HepG2 (cell line): Measurements from ENCODE around the gene CYP4F2. TPM values are rescaled to one million over a fixed set of nuclear protein-coding genes. Genes with fewer than 3 reads are reported as not detected.

Experiments used
- ARNTL ChIP-seq: sonication (generic); formaldehyde crosslinking; IDR thresholded peaks from 2 replicates; pipeline ENCODE4 v1.4.0; 2020; ENCODE audit warnings: mild to moderate bottlenecking, missing genetic modification reagents
- HMGXB3 ChIP-seq: sonication (generic); formaldehyde crosslinking; IDR thresholded peaks from 2 replicates; pipeline ENCODE4 v1.4.0; 2020; ENCODE audit warnings: missing genetic modification reagents, borderline replicate concordance
- MED13 ChIP-seq: sonication (generic); formaldehyde crosslinking; IDR thresholded peaks from 2 replicates; pipeline ENCODE4 v1.5.0; 2020; ENCODE audit warnings: missing genetic modification reagents
- MIER2 ChIP-seq: IDR thresholded peaks from 2 replicates; pipeline ENCODE4 v1.6.1; 2016; ENCODE audit warnings: missing biosample characterization, missing genetic modification reagents
- MIXL1 ChIP-seq: IDR thresholded peaks from 2 replicates; pipeline ENCODE4 v1.6.1; 2016
- NCOR1 ChIP-seq: fragments of 200-600 bp; sonication (generic); IDR thresholded peaks from 2 replicates; pipeline ENCODE4 v1.7.0; 2017; ENCODE audit warnings: antibody characterized with exemption, low read length, borderline replicate concordance
- POGZ ChIP-seq: sonication (generic); formaldehyde crosslinking; IDR thresholded peaks from 2 replicates; pipeline ENCODE4 v1.4.0; 2020; ENCODE audit warnings: mild to moderate bottlenecking, missing genetic modification reagents
- REL ChIP-seq: sonication (generic); formaldehyde crosslinking; conservative IDR thresholded peaks from 2 replicates; pipeline ENCODE4 v1.8.0; 2022; ENCODE audit warnings: mild to moderate bottlenecking, missing genetic modification reagents, moderate library complexity
- SETDB1 ChIP-seq: sonication (generic); formaldehyde crosslinking; IDR thresholded peaks from 2 replicates; pipeline ENCODE4 v1.5.1; 2020; ENCODE audit warnings: missing genetic modification reagents, mild to moderate bottlenecking, borderline replicate concordance
- ZNF687 ChIP-seq: sonication (generic); formaldehyde crosslinking; IDR thresholded peaks from 2 replicates; pipeline ENCODE4 v1.5.1; 2020; ENCODE audit warnings: mild to moderate bottlenecking, missing genetic modification reagents, moderate library complexity
- polyA plus RNA-seq, 8 experiments: library from polyadenylated mRNA; depleted of rRNA in 3 of 8; stranded (reverse) in 7 of 8; unstranded in 1 of 8; fragments of >200 nt; fragmentation: Illumina TruSeq in 4 of 8; extraction: Trizol in 4 of 8; gene quantifications; 2 replicates each; pipeline versions ENCODE4 v1.2.1 to v1.2.3, GENCODE V29; 2011 to 2016; ENCODE audit warnings: low read depth in 4 of 8, missing spikeins in 1 of 8, mixed read lengths in 1 of 8; ENCODE audit not compliant: insufficient read depth in 1 of 8
- total RNA-seq, 5 experiments: library from RNA; depleted of rRNA; stranded (reverse); fragments of >200 nt; fragmentation: Illumina TruSeq; extraction: Trizol; gene quantifications; 2 replicates each; pipeline ENCODE4 v1.2.3, GENCODE V29; 2016; ENCODE audit warnings: low read depth in 1 of 5
- TF ChIP-seq, protein P1 (sequence below): sonication (generic); formaldehyde crosslinking; IDR thresholded peaks from 2 replicates; pipeline ENCODE4 v1.5.0; 2020; ENCODE audit warnings: mild to moderate bottlenecking, missing genetic modification reagents, borderline replicate concordance
- TF ChIP-seq, protein P2 (sequence below): sonication (generic); formaldehyde crosslinking; IDR thresholded peaks from 2 replicates; pipeline ENCODE4 v1.8.0; 2022; ENCODE audit warnings: missing genetic modification reagents, low read depth, mild to moderate bottlenecking, borderline replicate concordance
- TF ChIP-seq, protein P3 (sequence below): sonication (generic); formaldehyde crosslinking; IDR thresholded peaks from 2 replicates; pipeline ENCODE4 v1.4.0; 2020; ENCODE audit warnings: missing genetic modification reagents, borderline replicate concordance

The CYP4F2 gene
- total and polyA plus RNA-seq, 2 of the 13 experiments (the other 11 are each of a cell fraction or from before 2014, with no cell fraction given) = 3.7 to 3.9 TPM

- TF ChIP-seq, protein P1, sequence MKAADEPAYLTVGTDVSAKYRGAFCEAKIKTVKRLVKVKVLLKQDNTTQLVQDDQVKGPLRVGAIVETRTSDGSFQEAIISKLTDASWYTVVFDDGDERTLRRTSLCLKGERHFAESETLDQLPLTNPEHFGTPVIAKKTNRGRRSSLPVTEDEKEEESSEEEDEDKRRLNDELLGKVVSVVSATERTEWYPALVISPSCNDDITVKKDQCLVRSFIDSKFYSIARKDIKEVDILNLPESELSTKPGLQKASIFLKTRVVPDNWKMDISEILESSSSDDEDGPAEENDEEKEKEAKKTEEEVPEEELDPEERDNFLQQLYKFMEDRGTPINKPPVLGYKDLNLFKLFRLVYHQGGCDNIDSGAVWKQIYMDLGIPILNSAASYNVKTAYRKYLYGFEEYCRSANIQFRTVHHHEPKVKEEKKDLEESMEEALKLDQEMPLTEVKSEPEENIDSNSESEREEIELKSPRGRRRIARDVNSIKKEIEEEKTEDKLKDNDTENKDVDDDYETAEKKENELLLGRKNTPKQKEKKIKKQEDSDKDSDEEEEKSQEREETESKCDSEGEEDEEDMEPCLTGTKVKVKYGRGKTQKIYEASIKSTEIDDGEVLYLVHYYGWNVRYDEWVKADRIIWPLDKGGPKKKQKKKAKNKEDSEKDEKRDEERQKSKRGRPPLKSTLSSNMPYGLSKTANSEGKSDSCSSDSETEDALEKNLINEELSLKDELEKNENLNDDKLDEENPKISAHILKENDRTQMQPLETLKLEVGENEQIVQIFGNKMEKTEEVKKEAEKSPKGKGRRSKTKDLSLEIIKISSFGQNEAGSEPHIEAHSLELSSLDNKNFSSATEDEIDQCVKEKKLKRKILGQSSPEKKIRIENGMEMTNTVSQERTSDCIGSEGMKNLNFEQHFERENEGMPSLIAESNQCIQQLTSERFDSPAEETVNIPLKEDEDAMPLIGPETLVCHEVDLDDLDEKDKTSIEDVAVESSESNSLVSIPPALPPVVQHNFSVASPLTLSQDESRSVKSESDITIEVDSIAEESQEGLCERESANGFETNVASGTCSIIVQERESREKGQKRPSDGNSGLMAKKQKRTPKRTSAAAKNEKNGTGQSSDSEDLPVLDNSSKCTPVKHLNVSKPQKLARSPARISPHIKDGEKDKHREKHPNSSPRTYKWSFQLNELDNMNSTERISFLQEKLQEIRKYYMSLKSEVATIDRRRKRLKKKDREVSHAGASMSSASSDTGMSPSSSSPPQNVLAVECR (CRISPR knock-in tag) = peak; percentile 23; the same call in 1 of the 2 replicates
- TF ChIP-seq POGZ (CRISPR knock-in tag) = no peak
- no peak for TF ChIP-seq MED13 (CRISPR knock-in tag)
- TF ChIP-seq REL (CRISPR knock-in tag) = no peak
- 0 out of 2 replicates have a peak, but pooled peaks have one; percentile 61 for TF ChIP-seq ARNTL (CRISPR knock-in tag)
- no peak for TF ChIP-seq MIER2 (CRISPR knock-in tag)
- TF ChIP-seq HMGXB3 = no peak
- TF ChIP-seq, protein P2, sequence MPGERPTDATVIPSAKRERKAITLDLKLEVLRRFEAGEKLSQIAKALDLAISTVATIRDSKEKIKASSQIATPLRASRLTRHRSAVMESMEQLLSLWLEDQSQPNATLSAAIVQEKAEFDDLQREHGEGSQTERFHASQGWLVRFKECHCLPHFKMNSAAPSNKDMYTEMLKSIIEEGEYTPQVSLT = no peak
- no peak for TF ChIP-seq SETDB1 (CRISPR knock-in tag)
- TF ChIP-seq, protein P3, sequence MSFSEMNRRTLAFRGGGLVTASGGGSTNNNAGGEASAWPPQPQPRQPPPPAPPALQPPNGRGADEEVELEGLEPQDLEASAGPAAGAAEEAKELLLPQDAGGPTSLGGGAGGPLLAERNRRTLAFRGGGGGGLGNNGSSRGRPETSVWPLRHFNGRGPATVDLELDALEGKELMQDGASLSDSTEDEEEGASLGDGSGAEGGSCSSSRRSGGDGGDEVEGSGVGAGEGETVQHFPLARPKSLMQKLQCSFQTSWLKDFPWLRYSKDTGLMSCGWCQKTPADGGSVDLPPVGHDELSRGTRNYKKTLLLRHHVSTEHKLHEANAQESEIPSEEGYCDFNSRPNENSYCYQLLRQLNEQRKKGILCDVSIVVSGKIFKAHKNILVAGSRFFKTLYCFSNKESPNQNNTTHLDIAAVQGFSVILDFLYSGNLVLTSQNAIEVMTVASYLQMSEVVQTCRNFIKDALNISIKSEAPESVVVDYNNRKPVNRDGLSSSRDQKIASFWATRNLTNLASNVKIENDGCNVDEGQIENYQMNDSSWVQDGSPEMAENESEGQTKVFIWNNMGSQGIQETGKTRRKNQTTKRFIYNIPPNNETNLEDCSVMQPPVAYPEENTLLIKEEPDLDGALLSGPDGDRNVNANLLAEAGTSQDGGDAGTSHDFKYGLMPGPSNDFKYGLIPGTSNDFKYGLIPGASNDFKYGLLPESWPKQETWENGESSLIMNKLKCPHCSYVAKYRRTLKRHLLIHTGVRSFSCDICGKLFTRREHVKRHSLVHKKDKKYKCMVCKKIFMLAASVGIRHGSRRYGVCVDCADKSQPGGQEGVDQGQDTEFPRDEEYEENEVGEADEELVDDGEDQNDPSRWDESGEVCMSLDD = no peak
- no peak for TF ChIP-seq MIXL1
- TF ChIP-seq ZNF687 (CRISPR knock-in tag) = peak; percentile 63
- no peak for TF ChIP-seq NCOR1
Observed at GRCh38 chr19:15893477-15893876, 4.4 kb downstream of the CYP4F2 start (continued).
